Left renal cortex interstitium (tissue), 4 donors: Measurements from ENCODE around the gene PXMP2. TPM values are rescaled to one million over a fixed set of nuclear protein-coding genes. Genes with fewer than 3 reads are reported as not detected.
"Not testable (repeated sequence)": the region's sequence is repeated elsewhere in the genome, so short reads cannot be mapped to it uniquely, and the experiment has no call there.

Experiments used
- DNase-seq, 4 donors: peaks; one replicate each; pipeline ENCODE4 v3.0.0-alpha.2; 2013; ENCODE audit warnings: low read depth in 4 of 4, low spot score in 2 of 4, missing footprints in 1 of 4
- polyA plus RNA-seq, 4 donors: library from polyadenylated mRNA; unstranded; fragments of 120-200 nt; gene quantifications; one replicate each; pipeline ENCODE4 v1.2.1, GENCODE V29; 2013; ENCODE audit not compliant: insufficient read length in 4 of 4

Gene PXMP2
- polyA plus RNA-seq, 4 donors = 56.6 to 72.3 (median 59.0) TPM

DNA sequence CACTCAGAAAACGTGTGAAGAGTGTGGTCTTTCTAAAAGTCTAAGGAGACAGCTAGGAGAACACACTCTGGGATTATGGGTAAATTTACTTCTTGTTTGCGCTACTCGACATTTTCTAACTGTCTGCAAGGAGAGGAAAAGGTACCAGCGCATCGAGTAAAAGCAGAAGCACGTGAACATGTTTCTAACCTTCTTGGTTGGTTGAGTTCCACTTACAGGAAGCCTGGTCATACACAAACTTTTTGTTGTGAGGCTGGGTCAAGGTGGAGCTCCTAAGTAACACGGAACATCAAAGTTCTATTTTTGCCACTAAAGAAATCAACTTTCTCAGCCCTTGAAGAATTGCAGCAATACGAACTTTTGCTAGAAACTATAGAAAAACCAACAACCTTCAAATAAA lies 54.2 kb downstream of the PXMP2 start:
- no peak for DNase-seq

DNA sequence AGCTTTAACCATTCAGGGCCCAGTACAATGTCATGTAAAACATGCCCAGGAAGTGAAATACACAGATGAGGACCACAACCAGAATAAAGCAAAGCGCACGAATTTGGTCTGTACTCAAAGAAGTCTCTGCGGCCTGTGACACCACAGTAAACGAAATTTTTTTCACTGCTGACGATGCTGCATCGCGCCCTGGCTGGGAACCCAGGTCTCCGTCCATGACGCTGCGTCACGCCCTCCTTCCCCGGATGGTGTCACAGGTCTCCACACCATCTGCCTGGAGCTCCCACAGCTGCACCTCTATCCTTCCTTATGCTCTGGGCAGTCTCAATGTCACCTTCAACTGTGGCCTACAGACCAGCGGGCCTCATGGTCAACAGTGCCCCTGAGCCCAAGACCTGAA lies 56.4 kb downstream of the PXMP2 start:
- DNase-seq = no peak

DNA sequence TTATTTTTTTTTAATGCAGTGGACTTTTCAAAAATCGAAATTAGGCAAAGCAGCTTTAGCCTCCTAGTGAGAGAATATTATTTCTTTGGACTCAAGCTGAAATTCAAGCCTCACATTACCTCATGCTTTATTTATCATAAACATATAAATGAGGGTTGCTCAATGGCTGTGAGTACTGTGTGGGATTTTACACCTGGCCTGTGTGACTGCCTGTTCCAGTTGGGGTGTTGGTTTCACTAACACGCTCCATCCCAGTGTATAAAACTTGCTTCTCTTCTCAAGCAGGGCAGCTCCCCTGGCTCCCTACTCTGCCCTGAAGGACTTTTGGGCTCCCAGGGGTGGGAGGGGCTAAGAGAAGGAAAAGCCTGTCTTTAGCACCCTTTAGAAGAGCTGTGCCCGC lies 59.2 kb downstream of the PXMP2 start:
- no peak for DNase-seq

DNA sequence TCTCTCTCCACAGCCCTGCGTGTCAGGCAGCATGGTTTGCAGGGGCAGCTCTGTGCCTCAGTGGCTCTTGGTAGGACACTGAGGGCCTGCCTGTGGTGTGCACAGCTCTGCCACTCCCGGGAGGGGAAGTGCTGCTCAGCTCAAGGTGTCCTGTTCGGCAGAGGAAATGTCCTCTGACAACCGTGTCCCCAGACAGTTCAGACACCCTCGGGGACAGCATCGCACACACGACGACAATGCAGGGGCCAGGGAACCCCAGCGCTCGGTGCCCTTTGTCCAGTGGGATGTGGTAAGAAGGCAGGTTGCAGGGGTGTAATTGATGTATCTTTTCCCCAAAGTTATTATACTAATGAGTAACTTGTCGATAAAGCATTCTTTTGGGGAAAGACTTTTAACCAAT lies 60.0 kb downstream of the PXMP2 start:
- no peak for DNase-seq

DNA sequence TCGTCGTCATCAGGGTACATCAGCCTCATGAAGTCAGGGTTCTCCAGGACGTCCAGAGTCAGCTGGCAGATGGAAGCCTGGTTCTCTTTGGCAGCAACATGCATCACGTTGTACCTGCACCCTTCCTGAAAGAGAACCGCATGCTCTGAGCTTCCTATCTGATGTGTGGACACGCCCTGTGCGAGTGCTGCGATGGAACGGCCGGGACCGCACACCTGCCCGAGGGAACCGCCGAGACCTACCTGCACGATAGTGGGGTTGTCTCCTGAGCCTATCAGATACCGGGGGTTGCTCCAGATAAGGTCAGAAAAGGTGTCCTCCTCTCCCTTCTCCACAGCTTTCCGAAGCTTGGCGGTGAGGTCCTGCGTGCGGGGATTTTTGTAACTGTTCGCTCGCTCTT lies 60.5 kb downstream of the PXMP2 start:
- DNase-seq = no peak

DNA sequence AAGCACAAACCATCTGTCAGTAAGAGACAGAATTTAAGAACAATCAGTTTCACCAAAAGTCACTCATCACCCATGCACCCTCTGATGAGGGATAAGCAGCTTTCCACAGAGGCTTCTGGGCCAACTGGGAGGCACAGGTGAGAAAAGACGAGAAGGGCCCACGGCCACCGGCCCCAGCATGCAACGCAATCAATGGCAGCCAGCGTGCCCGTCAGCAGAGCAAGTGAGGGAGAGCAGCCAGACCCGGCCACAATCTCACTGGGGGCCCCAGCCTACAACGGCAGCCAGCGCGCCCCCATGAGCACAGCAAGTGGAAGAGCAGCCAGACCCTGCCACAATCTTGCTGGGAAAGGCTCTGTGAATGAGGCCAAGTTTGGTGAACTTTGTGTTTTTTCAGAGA lies 60.9 kb downstream of the PXMP2 start:
- DNase-seq = no peak

DNA sequence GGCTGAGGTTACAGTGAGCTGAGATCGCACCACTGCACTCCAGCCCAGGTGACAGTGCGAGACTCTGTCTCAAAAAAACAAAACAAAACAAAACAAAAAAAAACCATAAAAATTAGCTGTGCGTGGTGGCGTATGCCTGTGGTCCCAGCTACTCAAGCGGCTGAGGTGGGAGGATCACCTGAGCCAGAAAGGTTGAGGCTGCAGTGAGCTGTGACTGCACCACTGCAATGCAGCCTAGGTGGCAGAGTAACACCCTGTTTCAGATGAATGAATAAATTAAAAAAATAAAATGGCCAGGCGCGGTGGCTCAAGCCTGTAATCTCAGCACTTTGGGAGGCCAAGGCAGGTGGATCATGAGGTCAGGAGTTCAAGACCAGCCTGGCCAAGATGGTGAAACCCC lies 66.3 kb downstream of the PXMP2 start:
- DNase-seq = not testable (repeated sequence)

DNA sequence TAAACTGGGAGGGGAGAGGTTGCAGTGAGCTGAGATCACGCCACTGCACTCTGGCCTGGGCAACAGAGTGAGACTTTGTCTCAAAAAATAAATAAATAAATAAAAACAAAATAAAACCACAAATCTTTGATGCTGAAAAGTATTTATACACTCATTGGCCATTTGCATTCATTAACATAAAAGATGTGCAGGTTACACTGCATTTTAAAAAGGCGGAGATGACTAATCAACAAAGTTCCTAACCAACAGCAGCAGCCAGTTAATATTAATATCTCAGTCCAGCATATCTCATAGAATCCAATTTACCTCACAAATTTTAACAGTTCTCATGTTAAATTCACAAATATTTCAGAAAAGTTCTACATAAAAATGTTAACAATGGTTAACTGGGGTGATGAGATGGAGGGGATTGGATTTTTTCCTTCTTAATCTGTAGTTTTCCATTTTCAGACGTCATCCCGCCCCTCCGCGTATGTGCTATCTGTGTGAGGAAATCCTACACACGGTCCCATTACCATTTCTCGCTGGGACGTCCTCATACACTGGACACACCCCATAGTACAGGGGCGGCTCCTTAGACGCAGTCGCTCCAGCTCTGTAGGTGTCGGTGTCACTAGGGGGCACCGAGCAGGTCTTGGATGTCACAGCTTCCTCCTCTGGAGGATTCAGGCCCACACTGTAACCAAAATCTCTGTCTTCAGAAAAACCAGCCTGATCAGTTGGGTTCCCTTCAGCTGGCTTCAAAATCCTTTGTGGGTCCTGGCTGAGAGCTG lies 67.0 kb downstream of the PXMP2 start:
- DNase-seq = no peak

Other genes with a start within 250 kb of the PXMP2 start
- 100 to 1,000 TPM in 1 of 4 donors, 10 to 100 TPM in 3; 37.5 to 104 (median 79.8) TPM for gene FBRSL1, start 197.4 kb upstream of the PXMP2 start, polyA plus RNA-seq
- 1 to 10 TPM; 1.5 to 5.1 (median 3.0) TPM for gene LRCOL1, start 77.0 kb upstream of the PXMP2 start, polyA plus RNA-seq
- gene P2RX2, start 68.8 kb upstream of the PXMP2 start, polyA plus RNA-seq = 1 to 10 TPM in 3 of 4 donors, under 1 TPM in 1; 0.97 to 3.0 (median 1.7) TPM
- gene POLE, start 245 bp upstream of the PXMP2 start, polyA plus RNA-seq = 10 to 100 TPM; 36.7 to 68.0 (median 53.0) TPM
- 10 to 100 TPM; 17.5 to 28.6 (median 25.5) TPM for gene PGAM5, start 23.3 kb downstream of the PXMP2 start, polyA plus RNA-seq
- 10 to 100 TPM; 49.0 to 89.5 (median 71.2) TPM for gene ANKLE2, start 74.2 kb downstream of the PXMP2 start, polyA plus RNA-seq
- gene GOLGA3, start 141.3 kb downstream of the PXMP2 start, polyA plus RNA-seq = 10 to 100 TPM; 23.2 to 38.4 (median 31.0) TPM
- 10 to 100 TPM; 19.5 to 30.5 (median 25.2) TPM for gene CHFR, start 200.0 kb downstream of the PXMP2 start, polyA plus RNA-seq